Endothelial cell of umbilical vein (primary cell): Measurements from ENCODE around the gene CCDC167.

Experiments
- EZH2 ChIP-seq: IDR thresholded peaks from 2 replicates; pipeline ENCODE4 v1.6.1; 2012; ENCODE audit warnings: borderline replicate concordance, low read depth, mild to moderate bottlenecking, moderate library complexity, low read length, inconsistent platforms; ENCODE audit not compliant: severe bottlenecking
- MYC ChIP-seq: IDR thresholded peaks from one replicate; pipeline ENCODE4 v1.6.1; 2011; ENCODE audit warnings: mild to moderate bottlenecking, low read depth, low read length
- POLR2AphosphoS5 ChIP-seq: IDR thresholded peaks from 2 replicates; pipeline ENCODE4 v1.6.1; 2012; ENCODE audit warnings: low read depth, mild to moderate bottlenecking, control low read depth, low read length, moderate library complexity; ENCODE audit not compliant: insufficient read depth
- TF ChIP-seq, protein P1 (sequence below), 2 donors: IDR thresholded peaks; 1 replicate in 1 of 2; 2 replicates in 1 of 2; pipeline ENCODE4 v1.5.1; 2011; ENCODE audit warnings: low read length in 2 of 2, mild to moderate bottlenecking in 2 of 2, moderate library complexity in 2 of 2, control low read depth in 1 of 2, inconsistent platforms in 1 of 2, low read depth in 1 of 2; ENCODE audit not compliant: insufficient read depth in 1 of 2; ENCODE audit errors: extremely low read depth in 1 of 2

DNA sequence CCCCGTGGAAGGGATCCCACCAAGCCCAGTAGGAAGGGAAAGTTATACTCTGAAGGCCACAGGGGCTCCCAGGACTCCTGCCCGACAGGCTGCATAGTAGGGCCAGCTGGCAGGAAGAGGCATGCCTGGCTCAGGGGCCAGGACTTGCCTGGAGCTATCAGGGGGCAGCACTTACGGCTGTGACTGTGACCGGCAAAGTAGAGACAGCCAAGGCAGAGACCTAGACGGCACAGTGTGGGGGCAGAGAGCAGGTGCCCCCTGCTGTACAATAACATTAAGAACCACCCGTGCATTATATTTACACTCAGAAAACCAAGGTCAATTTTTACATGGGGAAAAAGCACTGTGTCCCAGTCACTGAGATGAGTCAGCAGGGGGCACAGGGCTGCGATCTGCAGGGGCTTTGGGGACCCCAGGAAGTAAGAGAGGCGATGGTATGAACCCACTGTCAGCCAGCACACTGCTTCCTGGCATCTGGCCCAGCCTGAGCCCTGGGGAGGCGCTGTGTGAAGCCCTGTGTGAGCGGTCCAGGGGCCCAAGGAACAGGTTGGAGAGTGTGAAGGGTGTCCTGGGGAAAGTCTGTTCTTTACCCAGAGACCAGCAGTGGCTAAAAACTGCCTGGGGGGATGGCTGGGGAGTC is 9.9 kb downstream of the CCDC167 start:
- no peak for TF ChIP-seq MYC
- TF ChIP-seq POLR2AphosphoS5 = no peak
- TF ChIP-seq, protein P1, sequence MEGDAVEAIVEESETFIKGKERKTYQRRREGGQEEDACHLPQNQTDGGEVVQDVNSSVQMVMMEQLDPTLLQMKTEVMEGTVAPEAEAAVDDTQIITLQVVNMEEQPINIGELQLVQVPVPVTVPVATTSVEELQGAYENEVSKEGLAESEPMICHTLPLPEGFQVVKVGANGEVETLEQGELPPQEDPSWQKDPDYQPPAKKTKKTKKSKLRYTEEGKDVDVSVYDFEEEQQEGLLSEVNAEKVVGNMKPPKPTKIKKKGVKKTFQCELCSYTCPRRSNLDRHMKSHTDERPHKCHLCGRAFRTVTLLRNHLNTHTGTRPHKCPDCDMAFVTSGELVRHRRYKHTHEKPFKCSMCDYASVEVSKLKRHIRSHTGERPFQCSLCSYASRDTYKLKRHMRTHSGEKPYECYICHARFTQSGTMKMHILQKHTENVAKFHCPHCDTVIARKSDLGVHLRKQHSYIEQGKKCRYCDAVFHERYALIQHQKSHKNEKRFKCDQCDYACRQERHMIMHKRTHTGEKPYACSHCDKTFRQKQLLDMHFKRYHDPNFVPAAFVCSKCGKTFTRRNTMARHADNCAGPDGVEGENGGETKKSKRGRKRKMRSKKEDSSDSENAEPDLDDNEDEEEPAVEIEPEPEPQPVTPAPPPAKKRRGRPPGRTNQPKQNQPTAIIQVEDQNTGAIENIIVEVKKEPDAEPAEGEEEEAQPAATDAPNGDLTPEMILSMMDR (IDR thresholded peaks at IDR 0.05; ENCODE audit: extremely low read depth in 1 of 2, insufficient read depth in 1 of 2, low read depth in 1 of 2, low read length in 2 of 2) = no peak
- no peak for TF ChIP-seq EZH2
